NB4 (cell line): ENCODE results near the gene CIART.

Source experiments
- DNase-seq: peaks from one replicate; pipeline ENCODE4 v3.0.0; 2010; ENCODE audit warnings: low read depth
- H3K4me3 ChIP-seq: one replicate; pipeline ENCODE4 v1.5.1; 2011; ENCODE audit warnings: mild to moderate bottlenecking, low read depth, low read length, moderate library complexity
- CTCF ChIP-seq: IDR thresholded peaks from one replicate; pipeline ENCODE4 v1.5.1; 2012; ENCODE audit warnings: low read depth, low read length
- MAX ChIP-seq: IDR thresholded peaks from 2 replicates; pipeline ENCODE4 v1.6.1; 2011; ENCODE audit warnings: low read depth, low read length
- MYC ChIP-seq: IDR thresholded peaks from 2 replicates; pipeline ENCODE4 v1.6.1; 2011; ENCODE audit warnings: low read depth, low read length
- POLR2A ChIP-seq: IDR thresholded peaks from 2 replicates; pipeline ENCODE4 v1.6.1; 2011; ENCODE audit warnings: mild to moderate bottlenecking; ENCODE audit not compliant: insufficient read length; ENCODE audit errors: extremely low read depth

CIART gene

GRCh38 chr1:150332651-150333290, 50.4 kb downstream of the CIART start:
- no peak overlapping the region for H3K4me3 ChIP-seq
- DNase-seq: no peak
- no peak for TF ChIP-seq CTCF
- no peak for TF ChIP-seq POLR2A
- TF ChIP-seq MAX: no peak
- no peak for TF ChIP-seq MYC
